Measurements from ENCODE around the gene FCHSD1.
"Not testable (repeated sequence)": the region's sequence is repeated elsewhere in the genome, so short reads cannot be mapped to it uniquely, and the experiment has no call there.

FCHSD1 gene

GRCh38 chr5:141630570-141631140 lies 20.6 kb downstream of the FCHSD1 start:
- intact Hi-C loops (cut with DNase I) = no loop called here
- no peak for DNase-seq

- intact Hi-C loops (cut with DNase I) = no loop called here
These were observed 22.9 kb downstream of the FCHSD1 start for GRCh38 chr5:141628175-141628788.

DNA sequence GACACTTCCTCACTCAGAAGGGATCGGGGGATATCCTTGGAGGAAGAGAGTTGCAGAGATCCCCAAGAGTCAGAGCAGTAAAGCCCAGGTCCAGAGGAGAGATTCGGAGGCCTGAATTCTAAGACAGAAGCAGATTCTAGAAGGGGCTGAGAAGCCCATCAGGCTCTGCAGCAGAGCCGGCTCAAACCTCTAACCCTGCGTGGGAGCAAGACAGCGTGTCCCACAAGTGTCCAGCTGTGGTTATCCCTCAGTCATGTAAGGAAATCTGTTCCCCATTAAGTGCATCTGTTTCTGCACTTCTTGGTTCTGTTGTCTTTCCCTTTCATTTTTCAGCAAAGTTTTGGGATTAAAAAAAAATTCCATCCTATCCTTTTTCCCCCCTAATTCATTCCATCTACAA lies 27.6 kb downstream of the FCHSD1 start:
- intact Hi-C loops (cut with DNase I) = no loop called here
- DNase-seq = no peak

More at GRCh38 chr5:141628175-141628788, 22.9 kb downstream of the FCHSD1 start:
- DNase-seq = peak in 1 of 42 donors; percentile 3

- intact Hi-C loops (cut with DNase I) = no loop called here
- peak in 3 of 42 donors; percentile 12 to 29 (median 19) for DNase-seq
These were observed 28.0 kb downstream of the FCHSD1 start for GRCh38 chr5:141623186-141623585.

- intact Hi-C loops (cut with DNase I) = loop anchor here (2.0 kb wide), 1 partner anchor 26 kb away; no protein-coding TSS in a partner anchor
- DNase-seq = peak; percentile 71 to 96 (median 89)
These were observed 32.2 kb downstream of the FCHSD1 start, which contains the start of gene DIAPH1 for GRCh38 chr5:141618804-141619554. DIAPH1 (minus strand) TSS chr5:141619000; CDS start chr5:141618914, 86 bp downstream.

- intact Hi-C loops (cut with DNase I) = loop anchor here (2.0 kb wide), 1 partner anchor 25 kb away; no protein-coding TSS in a partner anchor
- DNase-seq = peak in 32 of 42 donors; percentile 12 to 64 (median 38)
These were observed 33.0 kb downstream of the FCHSD1 start for GRCh38 chr5:141618030-141618803.

GRCh38 chr5:141617682-141618029 lies 33.6 kb downstream of the FCHSD1 start:
- peak in 1 of 42 donors; percentile 21 for DNase-seq
- intact Hi-C loops (cut with DNase I) = loop anchor here (2.0 kb wide), 1 partner anchor 25 kb away; no protein-coding TSS in a partner anchor

- no peak for DNase-seq
- intact Hi-C loops (cut with DNase I) = no loop called here
These were observed 34.1 kb downstream of the FCHSD1 start for GRCh38 chr5:141617128-141617527.

DNA sequence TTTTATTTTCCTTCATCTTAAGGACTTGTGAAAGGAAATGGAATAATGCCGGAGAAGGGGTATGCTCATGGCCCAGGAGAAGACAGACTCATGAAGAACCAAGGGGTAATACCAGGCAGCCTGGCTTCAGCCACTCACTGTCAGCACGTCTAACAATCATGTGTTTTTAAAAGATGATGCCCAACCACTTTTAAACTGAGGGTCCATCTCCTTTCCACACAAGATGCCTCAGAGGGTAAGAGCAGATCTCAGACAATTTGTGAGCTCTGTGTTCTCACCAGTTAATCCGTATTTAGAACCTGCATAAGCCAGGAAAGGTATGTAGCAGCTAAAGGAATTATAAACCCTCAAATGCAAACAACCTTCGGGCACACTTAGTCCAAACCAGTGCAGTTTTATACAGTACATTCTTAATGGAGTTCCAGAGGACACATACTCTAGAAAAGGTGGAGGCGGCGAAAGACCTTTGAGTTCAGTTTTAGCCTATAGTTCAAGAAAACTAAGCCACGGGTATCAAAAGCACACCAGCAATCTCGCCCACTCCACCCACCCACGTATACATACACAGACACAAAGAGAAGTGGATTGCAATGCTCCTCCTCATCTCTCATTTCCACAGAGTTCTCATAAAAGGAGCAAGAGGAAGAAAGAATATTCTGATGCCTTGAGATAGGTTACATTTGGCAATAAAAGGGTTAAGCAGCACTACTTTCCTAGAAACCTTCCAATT lies 35.1 kb downstream of the FCHSD1 start:
- DNase-seq = peak in 5 of 42 donors; percentile 16 to 44 (median 23)
- intact Hi-C loops (cut with DNase I) = no loop called here

DNA sequence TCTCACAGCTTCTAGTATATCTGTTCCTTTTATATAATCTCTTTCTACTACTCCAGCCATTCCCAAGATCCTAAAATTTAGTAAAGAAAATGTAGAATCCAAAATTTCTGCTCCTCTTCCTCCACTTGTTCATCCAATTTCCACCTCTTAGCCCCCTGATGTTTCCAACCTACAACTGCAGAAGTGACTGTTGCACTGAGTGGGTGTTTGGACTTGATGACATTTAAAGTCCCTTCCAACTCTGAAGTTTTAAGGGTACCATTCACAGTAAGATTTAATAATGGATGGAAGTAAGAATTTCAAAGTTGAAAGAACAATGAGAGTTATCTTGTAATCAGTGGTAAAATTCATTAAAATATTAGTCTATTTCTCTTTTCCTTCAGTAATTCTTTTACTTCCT lies 37.9 kb downstream of the FCHSD1 start:
- DNase-seq = no peak
- intact Hi-C loops (cut with DNase I) = no loop called here

DNA sequence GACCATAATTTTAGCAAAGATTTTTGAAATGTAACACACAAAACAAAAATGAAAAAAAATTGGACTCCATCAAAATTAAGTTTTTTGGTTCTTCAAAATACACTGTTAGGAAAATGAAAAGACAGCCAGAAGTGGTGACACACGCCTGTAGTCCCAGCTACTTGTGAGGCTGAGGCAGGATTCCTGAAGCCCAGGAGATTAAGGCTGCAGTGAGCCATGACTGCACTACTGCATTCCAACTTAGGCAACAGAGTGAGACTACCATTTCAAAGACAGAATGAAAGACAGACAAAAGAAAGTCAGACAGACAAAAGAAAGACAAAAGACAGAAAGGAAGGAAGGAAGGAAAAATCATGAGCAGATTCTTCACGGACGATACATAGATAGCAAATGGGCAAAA lies 39.9 kb downstream of the FCHSD1 start:
- intact Hi-C loops (cut with DNase I) = no loop called here
- no peak for DNase-seq

DNA sequence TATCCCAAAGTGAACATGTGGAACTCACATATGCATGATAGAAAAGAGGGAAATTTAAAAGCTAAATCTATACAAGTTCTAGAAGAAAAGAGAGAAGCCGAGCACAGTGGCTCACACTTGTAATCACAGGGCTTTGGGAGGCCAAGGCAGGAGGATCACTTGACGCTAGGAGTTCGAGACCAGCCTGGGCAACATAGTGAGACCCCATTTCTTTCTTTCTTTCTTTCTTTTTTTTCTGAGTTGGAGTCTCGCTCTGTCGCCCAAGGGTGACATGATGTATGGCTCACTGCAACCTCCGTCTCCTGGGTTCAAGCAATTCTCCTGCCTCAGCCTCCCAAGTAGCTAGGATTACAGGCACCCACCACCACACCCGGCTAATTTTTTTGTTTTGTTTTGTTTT lies 41.3 kb downstream of the FCHSD1 start:
- intact Hi-C loops (cut with DNase I); DNase-seq: not testable (repeated sequence)

- no peak for DNase-seq
- intact Hi-C loops (cut with DNase I) = no loop called here
These were observed 42.2 kb downstream of the FCHSD1 start for GRCh38 chr5:141609044-141609443.

- no peak for DNase-seq
- intact Hi-C loops (cut with DNase I) = no loop called here
These were observed 42.7 kb downstream of the FCHSD1 start for GRCh38 chr5:141608557-141608956.

- intact Hi-C loops (cut with DNase I) = no loop called here
- DNase-seq = no peak
These were observed 43.2 kb downstream of the FCHSD1 start for GRCh38 chr5:141608046-141608445.

DNA sequence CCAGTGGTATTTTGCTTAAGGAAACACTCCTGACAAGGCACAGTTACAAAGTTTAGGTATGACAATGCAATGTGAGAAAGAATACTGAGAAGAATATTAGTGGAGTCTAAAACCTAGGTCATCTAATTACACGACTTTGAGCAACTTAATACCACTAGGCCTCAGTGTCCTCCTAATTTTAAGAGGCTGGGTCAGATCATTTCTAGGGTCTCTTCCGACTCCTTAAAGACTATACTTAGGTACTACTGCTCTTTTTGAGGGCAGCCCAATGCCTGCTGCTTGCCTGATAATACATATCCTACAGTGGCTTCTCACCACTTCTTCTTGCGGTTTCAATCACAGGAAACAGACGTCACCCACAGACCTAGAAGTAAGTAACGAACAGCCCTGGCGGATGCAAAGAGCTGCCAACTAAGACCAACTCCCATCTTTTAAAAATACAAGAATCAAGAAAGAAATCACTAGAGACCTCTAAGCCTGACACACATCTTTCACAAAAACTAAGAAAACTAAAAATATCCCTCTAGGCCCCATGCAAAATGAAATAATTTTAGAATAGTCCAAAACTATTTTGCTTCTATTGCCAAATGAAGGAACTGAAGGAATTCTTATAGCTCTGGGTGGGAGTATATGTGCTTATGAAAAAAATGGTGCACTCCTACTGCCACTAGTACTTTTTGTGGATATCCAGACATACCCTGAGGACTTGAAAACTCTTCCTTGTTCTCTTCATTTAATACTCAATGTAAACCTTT lies 45.5 kb downstream of the FCHSD1 start:
- peak in 20 of 42 donors; percentile 9 to 63 (median 38) for DNase-seq
- intact Hi-C loops (cut with DNase I) = no loop called here

DNA sequence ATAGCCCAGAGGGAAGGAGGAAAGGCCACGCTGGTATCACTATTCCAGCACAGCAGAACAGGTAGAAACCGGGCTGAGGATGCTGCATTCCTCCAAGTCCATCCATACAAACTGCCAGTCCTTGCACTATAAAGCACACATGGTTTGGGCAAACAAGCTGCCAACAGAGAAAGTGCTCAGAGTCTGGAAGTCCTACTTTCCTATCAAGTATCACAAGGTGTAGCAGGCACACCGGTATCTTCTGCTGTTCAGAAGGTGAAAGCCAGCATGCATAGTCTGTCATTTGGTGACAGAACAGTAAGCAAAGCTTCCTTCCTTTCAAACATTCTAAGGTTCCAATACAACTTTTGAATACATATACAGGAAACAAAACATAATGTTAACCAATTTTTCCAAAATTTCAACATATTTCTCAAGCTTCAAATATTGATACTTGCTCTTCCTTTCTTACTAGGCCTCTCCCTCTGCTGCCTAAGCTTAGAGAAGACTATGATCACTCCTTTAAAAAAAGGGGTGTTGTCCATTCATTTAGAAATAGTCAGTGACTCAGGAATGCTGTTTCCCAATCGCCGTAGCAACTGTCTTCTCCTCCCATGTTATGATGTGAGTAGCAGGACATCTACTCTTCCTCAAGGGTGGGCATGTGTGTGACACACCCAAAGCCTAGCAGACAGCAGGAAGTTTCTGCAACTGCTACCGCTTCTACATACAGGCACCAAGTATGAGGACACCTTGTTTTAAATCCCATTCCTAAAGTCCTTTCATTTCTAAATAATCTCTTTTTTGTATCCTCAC lies 47.1 kb downstream of the FCHSD1 start:
- DNase-seq = no peak
- intact Hi-C loops (cut with DNase I) = no loop called here

Measured in head of caudate nucleus (tissue), 42 donors.